Left hindlimb (tissue), 1 donor: ENCODE results near the gene THEMIS.
"Not testable (repeated sequence)": the region's sequence is repeated elsewhere in the genome, so short reads cannot be mapped to it uniquely, and the experiment has no call there.

ENCODE experiments used
- DNase-seq: peaks from one replicate; pipeline ENCODE4 v3.0.0-alpha.2; 2018

THEMIS gene

DNA sequence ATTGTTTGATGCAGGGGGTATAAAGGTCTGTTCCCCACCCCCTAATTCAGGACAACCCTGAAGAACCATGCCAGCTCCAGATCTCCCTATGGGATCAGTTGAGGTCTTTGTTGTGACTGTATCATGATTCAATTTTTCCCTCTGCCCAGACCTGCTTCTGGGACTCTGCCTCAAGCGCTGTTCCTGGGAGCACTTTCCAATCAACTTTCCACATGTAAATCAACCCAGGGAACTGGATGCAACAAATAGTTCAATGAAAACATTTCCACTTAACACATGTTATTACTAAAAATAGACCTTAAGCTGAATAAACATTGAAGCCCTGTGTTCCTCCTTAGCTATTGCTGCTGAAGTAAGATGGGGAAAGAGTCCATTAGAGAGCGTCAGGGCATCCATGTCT lies 184.4 kb downstream of the THEMIS start:
- DNase-seq = no peak

DNA sequence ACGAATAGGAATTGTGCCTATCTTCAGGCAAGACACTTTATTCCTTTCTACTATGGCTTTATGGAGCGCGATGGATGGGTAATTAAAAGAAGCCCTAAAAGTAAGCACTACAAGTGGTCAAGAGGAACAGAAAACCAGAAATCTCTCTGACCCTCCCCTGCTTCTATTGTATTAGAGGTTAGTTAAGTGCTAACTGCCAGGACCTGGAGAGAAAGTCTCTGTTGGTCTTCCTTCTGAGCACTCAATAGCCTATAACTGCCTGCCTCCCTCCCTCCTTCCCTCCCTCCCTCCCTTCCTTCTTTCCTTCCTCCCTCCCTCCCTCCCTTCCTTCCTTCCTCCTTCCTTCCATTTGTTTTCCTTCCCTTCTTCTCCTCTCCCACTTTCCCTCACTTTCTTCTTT lies 190.2 kb downstream of the THEMIS start:
- DNase-seq = no peak

DNA sequence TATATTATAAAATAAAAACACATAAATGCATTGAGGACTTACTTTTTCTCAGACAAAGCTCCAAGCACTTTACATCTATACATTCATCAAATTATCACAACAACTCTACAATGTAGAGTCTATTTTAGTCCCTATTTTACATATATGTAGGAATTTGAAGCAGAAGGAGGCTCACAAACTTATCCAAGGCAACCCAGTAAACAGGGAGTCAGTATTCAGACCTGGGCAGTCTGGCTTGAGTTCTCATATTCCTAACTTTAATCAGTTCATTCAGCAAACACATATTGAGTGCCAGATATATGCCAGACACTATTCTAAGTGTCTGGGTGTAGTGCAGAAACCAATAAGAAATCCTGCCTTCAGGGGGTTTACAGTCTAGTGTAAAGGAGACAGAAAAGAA lies 194.6 kb downstream of the THEMIS start:
- DNase-seq = no peak

DNA sequence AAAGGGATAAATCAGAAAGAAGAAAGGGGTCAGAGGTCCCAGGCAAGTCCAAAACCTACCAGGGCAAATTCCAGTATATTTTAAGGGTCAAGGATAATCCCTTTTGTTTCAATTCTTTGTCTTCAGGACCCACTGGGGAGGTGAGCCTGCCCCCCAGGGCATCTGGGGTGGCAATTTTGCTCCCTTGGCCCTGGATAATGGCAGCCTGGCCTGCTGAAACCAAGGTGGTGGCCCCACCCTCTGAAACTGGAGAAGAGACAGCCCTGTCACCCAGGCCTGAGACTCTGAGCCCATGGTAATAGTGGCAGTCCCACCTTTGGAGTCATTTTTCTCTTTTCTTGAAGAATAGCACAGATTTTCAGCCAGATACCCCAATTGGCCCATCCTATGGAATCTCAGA lies 205.8 kb downstream of the THEMIS start:
- DNase-seq = no peak

DNA sequence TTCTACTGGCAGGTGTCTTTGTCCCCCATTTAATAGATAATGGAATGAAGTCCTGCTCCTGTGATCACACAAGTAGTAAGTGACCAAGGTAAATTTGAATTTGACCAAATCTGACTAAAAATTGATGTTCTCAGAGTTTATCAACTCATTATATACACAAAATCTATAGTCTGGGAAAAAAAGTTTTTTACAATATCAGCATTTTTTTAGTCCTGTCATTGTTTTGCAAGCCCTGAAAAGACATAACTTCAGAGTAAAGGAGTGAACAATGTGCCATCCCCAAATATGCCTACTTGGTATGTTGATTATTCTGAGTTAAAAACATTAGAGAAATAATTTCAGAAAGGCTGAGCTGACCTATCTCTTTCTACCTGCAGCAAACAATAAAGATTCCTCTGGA lies 209.7 kb downstream of the THEMIS start:
- no peak for DNase-seq

DNA sequence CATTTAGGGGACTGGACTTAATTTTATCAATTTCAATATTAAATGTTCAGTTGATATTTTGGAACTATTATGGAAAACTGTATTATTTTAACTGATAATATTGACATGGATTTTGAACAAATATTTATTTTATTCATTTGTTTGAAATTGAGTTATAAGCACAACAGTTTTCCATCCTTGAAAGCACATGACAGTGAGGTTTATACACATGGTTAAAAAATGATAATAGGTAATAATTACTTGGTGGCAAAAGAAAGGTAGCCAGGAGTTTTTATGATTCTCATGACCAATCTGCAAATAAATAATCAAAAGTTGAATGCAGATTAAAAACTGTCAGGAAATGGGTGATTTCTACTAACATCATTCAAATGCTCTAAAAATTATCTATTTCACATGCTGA lies 210.3 kb downstream of the THEMIS start:
- no peak for DNase-seq

DNA sequence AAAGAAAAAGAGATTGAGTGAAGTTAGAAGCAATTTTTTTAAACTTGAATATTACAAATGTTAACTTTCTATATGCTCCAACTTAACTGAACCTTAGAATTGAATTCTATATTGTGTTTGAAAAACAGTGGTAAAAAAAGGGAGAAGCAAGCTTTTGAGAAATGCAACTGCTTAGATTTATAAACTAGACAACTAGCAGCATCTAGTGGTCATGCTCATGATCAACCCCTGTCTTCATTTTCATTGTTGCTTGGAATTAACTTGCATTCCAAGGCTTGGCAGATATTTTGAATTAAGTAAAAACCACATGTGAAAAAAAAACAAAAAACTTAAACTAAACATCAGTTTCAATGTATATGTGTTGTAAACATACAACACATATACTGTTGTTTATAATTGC lies 210.8 kb downstream of the THEMIS start:
- DNase-seq = no peak

DNA sequence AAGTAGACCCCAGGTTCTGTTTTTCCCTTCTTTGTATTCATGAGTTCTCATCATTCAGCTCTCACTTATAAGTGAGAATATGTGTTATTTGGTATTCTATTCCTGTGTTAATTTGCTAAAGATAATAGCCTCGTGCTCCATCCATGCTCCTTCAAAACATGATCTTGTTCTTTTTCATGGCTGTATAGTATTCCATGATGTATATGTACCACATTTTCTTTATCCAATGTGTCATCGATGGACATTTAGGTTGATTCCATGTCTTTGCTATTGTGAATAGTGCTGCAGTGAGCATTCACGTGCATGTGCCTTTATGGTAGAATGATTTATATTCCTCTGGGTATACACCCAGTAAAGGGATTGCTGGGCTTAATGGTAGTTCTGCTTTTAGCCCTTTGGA lies 213.4 kb downstream of the THEMIS start:
- not testable (repeated sequence) for DNase-seq

DNA sequence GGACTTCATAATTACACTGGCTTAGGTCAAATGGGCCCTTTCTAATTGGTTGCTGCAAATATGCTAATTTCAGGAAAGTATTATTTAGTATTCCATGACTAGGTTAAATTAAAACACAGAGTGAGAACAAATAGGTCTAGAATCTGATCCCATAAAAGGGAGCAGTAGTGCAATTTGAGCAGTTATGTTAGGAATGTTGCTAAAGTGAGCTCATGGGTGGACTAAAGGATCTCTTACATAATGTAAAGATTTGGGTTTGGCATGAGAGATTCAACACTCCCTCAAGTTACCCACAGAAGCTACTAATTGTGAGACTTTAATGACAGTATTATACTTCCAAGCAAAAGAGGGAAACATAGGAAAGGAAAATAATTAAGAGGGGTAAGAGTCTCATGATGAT lies 214.8 kb downstream of the THEMIS start:
- DNase-seq = no peak

DNA sequence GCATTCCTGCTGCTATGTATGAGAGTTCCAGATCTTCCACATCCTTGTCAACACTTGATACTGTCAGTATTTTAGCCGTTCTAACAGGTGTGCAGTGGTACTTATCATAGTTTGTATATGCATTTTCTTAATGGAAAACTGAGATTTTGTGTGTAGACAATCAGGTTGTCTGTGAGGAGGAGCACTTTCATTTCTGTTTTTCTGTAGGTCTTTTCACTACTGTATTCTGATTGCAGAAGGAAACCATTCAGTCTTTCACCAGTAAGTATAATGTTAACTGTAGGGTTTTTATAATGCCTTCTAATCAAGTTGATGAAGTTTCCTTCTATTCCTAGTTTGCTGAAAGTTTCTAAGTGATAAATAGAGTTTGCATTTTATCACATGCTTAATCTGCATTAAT lies 216.4 kb downstream of the THEMIS start:
- no peak for DNase-seq
